Stimulated activated CD4-positive, alpha-beta T cell treated with anti-CD3 and anti-CD28 coated beads, Interleukin-2, amount 100 ng/mL, for 48 hours (primary cell): Measurements from ENCODE around the gene MBOAT2.

Experiments
- DNase-seq, 2 donors: peaks; one replicate each; pipeline ENCODE4 v3.0.0-alpha.2; 2020

MBOAT2 gene

GRCh38 chr2:9017411-9017810 lies 13.9 kb upstream of the MBOAT2 start:
- DNase-seq, result no peak

DNA sequence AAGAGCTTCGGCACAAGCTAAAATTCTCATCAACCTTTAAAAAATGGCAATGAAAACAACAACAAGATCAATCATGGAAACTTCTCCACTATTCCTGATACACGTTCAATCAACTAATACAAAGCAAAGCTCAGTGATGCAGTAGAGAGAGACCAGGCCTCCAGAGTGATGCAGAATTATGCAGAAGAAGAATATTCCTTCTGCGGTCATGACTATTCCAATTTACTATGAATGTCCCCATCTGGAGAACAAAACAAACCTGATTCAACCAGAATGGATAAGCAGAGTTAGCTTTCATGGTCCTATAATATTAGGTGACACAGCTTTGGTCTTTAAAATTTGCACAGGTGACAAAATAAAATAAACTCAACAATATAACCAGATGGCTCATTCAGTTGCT lies 12.5 kb upstream of the MBOAT2 start:
- DNase-seq, result no peak

GRCh38 chr2:9013403-9013802 lies 9.9 kb upstream of the MBOAT2 start:
- no peak for DNase-seq

DNA sequence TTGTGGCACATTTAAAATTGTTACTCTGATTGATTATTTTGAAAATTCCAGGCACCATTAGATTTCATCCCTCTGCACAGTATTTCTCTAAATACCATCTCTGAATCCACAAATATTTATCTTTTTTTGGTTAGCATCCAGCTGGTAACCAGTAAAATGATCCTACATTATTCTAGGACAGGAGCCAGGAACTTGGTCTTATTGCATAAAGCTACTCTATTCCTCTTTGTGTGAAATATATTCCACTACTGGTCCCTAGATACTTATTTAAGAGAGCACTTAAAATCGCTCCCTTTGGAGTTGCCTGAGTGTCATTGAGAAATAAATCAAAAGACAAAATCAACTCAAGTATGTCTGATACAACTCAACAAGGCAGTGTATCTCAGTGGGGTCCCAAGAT lies 7.4 kb upstream of the MBOAT2 start:
- DNase-seq, result no peak

DNA sequence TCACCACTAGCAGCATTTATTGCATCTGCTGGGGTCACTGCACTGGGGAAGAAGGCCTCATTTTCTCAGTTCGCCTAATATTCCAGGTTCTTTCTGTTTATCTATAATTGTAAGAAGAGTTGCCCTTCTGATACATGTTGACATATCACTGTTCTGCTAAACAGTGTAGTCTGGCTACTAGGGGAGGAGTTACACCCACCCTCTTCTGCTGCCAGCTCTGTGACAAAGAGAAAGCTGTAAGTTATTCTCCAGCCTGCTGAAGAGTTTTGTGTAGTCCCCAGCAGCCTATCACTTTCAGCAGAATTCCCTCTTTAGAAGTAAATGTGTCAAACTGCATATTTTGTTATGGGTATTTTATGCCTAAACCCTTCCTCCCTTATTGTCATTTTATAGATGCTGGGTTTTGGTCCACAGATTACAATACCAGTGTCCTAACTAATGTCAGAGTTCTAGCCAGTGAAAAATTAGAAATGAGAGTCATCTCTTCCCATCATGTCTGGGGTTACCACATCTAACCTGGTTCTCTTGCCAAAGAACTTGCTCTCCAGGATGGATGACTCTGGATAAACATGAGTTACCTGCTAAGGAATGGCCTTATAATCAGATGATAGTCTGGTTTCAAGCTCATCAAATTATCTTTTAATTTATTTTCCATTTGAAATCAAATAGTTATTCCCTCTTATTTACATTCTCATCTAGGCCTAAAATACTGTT lies 5.6 kb upstream of the MBOAT2 start:
- DNase-seq, result no peak

DNA sequence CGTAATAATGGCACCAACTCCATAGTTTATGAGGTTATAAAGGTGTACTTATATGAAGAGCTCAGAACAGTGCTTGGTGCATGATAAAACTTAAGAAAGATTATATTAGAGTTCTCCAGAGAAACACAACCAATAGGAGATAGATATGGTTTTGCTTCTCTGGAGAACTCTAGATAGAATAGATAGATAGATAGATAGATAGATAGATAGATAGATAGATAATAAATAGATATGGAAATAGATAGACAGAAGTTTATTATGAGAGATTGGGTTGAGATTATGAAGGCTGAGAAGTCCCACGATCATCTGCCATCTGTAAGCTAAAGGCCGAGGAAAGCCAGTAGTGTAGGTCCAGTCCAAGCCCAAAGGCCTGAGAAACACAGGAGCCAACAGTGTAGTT lies 2.9 kb upstream of the MBOAT2 start:
- DNase-seq, result no peak

DNA sequence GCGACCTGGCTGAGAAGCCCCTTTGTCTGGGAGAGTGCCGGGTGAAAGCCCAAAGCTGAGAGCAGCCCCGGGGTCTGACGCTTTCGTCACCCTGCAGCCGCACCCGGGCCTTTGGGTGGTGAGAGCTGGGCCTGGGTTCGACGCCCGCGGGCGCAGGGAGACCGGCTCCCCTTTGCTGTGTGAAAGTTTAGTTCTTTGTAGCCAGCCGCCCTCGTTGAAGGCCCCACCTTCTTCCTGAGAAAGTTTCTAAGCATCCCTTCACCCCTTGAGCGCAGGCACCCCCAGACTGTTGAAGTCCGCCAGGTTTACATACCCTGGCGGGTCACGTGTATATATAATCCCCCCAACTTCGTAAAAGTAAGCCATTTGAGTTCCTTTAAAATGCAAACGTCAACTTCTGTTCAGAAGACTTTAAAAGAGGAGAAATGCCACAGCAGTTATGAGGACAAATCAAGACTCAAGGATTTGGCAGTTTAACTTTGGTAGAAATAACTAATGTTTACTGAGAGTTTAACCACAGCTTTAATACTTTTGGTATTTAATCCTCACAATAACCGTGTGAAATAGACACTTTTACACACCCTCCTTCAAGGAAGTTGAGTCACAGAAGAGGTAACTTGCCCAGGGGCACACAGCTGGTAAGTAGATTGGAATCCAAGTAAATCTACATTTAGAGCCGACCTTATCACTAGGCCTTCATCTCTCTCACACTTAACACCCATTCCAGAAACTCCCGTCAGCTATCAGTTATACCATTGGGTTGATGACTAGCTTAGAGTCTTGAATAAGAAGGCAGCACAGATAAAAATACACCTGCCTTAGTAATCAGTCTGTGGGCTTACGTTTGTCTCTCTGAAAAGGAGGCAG lies 1.1 kb upstream of the MBOAT2 start:
- DNase-seq, result no peak

DNA sequence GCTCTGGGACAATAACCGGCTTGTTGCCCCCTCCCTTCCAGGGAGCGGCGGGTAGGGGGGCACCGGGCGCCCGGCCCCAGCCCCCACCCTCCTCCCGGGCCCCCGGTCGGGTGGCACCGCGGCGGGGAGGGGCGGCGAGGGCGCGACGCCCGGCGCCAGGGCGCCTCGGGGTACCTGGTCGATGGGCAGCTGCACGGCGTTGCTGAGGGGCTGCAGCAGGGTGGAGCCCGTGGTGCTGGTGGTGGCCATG lies 193 bp downstream of the MBOAT2 start:
- DNase-seq, result no peak

DNA sequence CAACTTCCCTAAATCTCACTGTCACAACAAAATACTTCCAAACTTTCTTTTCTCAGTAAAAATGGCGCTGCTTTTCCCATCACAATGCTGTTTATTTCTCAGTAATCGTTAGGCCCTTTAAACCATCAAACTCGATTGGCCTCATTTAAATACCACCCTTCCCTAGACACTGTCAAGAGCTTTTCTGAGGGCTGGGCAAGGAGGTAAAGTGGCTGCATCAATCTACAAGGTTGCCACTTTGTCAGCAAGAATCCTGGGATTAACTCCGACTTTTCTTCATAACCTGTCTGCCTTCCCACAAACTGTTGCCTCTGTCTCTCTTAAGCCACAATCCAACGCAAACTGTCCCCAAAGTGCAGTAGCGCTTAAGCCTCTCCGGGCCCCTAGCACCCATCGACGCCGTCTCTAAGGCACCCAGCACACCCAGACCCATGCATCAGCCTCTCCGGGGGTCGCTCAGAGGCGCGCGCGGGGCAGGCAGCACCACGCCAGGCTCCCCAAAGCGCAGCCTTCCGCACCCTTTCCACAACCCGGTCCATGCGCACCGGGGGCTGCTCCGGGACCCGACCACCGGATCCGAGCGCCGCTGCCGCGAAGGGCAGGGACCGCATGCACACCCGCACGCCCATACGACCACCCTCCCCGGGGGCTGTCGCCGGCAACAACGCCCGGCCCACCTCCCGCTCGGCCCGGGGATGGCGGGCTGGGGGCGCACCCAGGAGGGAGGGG lies 683 bp downstream of the MBOAT2 start:
- no peak for DNase-seq

- no peak for DNase-seq
Measured at GRCh38 chr2:9002313-9002636, 1.2 kb downstream of the MBOAT2 start.

GRCh38 chr2:9001778-9002177 lies 1.7 kb downstream of the MBOAT2 start:
- no peak for DNase-seq

DNA sequence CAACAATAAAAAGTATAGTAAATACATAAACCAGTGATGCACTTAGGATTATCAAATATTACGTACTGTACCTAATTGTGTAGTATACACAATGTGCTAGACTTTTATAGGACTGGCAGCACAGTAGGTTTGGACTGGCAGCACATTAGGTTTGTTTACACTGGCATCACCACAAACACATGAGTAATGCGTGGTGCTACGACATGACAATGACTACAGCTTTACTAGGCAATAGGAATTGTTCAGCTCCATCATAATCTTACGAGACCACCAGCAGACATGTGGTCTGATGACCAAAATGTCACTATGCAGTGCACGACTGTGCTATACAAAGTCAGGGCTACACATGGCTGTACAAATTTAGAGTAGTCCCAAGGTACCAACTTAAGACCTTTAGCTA lies 2.3 kb downstream of the MBOAT2 start:
- no peak for DNase-seq

DNA sequence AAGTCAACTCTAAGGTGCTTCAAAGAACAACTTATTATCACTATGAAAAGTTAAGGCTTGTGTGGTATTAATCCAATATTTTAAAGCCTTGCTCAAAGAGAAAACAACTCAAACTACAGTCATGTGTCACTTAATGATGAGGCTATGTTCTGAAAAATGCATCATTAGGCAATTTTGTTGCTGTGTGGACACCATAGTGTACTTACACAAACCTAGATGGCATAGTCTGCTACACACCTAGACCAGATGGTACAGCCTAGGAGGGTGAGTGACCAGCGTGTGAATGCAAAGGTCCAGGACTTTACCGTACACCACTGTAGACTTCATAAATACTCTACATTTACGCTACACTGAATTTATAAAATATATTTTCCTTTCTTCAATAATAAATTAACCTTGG lies 3.0 kb downstream of the MBOAT2 start:
- DNase-seq, result no peak

GRCh38 chr2:8999797-9000196 lies 3.7 kb downstream of the MBOAT2 start:
- no peak for DNase-seq

DNA sequence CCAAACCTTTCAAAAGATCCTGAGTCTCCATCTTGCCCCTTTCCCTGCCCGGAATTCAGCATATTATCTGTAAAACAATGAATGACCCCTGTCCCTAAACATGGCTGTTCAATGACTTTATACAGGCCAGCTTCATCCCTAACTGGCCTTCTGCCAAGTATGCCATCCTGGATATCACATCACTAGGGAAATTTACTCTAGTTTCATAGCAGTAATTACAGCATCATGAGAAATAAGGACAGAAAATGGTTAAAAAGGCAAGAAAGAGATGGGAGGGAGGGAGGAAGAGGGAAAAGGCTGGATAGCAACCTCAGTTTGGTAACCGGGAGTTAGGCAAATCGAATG lies 4.4 kb downstream of the MBOAT2 start:
- DNase-seq, result no peak

DNA sequence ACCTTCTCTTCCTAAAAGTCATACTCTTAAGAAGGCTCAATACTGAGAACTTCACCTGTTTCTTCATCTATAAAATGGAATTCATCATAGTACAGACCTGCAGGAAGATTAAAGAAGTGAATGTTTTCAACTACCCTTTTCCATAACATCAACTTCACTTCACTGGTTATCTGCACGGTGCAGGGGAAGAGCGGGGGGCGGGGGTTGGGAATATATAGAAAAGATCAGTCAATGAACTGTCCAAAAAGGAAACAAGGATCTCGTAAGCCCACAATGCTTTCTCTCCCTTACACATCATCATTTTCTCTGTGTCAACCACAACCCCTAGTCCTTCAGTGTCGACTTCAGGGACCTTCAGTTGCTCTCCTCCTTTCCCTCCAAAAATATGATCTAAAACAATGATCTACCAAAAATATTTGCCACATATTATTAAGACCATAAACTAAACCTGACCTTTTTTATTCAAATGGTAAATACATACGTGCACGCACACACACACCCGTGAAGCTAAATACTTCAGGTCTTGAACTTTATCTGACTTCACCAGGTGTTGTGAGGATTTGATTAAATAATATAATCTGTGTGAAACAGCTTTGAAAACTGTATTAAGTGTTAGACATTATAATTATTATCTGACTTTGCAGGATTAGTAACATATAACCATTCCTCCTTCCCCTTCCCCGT lies 4.9 kb downstream of the MBOAT2 start:
- no peak for DNase-seq

- DNase-seq, result no peak
Measured at GRCh38 chr2:8997631-8998030, 5.9 kb downstream of the MBOAT2 start.

- DNase-seq, result no peak
Measured at GRCh38 chr2:8997108-8997507, 6.4 kb downstream of the MBOAT2 start.

DNA sequence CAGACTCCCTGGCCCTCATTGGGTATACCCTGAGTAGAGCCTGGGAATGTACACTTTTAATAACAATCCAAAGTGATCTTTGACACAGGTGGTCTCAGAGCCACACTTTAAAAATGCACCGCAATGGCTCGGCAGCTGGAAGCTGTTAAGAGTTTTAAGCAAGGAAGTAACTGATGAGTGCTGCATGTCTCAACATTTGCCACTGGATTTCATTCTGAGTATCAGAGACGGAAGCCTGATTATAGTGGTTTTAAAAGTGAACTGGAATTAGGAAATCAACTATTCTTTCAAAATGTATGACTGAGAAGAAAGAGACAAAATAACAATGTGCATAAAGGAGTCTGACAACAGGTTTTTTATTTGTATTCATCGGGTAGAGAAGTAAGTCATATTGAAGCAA lies 7.5 kb downstream of the MBOAT2 start:
- DNase-seq, result no peak

DNA sequence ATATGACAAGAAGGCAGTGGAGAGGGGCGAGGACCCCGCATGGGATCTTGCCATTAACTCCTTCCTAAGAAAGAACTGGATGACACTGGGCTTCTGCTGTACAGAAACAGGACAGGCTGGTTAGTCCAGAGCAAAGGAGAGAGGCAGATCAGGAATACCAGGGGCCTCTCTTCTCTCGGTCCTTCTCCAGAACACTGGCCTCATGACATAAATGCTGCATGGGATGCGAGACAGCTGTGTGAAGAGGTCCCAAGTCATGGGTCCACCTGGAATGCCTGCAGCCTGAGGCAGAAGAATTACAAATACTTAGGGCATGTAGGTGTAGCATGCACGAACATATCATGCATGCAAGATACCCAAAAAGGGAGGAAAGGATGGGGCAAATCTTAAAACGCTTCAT lies 9.1 kb downstream of the MBOAT2 start:
- no peak for DNase-seq

- DNase-seq, result no peak
Measured at GRCh38 chr2:8993902-8994278, 9.6 kb downstream of the MBOAT2 start.

DNA sequence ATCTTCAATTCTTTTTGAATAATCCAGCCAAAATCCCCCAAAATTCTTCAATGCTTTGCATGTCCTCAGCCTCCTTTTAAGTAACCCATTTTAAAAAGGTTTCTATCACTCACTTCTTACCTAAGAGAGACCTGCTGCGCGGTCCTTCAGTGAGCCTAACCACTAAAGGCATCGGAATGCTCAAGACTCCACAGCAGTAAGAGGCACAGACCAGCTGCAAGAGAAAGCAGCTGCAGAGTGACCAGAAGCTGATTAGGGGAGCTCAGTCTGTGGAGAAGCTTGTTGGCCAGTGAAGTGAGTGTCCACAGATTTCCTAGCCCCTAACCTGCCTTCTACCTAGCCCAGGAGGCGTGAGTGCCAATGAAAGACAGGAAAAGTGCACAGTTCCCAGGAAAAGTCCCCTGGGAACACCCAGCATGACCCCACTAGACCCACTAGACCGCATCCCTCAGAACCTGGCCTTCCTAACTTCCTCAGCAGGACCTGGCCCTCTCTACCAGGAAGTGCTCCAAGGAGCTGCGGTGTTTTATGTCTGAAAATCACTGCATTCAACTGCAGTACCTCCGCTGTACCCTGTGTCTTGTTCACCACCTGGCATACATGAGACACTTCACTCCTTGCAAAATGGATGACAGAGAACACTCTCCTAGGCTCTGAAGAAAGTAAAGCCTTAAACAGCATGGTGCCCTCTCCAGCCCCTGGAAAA lies 10.1 kb downstream of the MBOAT2 start:
- DNase-seq, result no peak

GRCh38 chr2:8992643-8993042 lies 10.8 kb downstream of the MBOAT2 start:
- no peak for DNase-seq
